22Rv1 (cell line): ENCODE measurements around the gene AIP.

Experiments
- CTCF ChIP-seq: fragments of 450-650 bp; IDR thresholded peaks from 2 replicates; pipeline ENCODE4 v1.5.1; 2017; ENCODE audit warnings: mild to moderate bottlenecking
- ZFX ChIP-seq: fragments of 450-650 bp; IDR thresholded peaks from 2 replicates; pipeline ENCODE4 v1.6.1; 2017; ENCODE audit warnings: antibody characterized with exemption, borderline replicate concordance

DNA sequence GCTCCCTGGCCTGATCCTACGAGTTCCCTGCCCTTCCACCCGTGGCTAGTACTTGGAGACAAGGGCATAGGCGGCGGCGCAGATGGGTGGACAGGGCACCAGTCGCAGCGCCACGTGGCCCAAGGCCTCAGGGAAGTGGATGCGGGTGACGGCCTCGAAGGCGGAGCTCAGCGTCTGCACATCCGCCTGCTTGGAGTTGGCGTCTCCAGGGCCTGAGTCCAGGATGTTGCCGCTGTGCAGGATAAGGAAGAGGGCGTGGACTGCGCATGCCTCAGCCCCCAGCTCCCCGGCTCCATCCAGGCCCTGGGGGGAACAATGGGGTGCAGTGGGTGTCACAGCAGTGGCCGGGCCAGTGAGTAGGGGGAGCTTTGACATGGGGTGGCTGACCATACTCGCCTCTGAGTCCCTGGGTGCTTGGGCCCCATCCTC lies 15.7 kb downstream of the AIP start:
- TF ChIP-seq CTCF (no peak), ZFX (no peak)
